MCF 10A (cell line): ENCODE results near the gene IQCN. TPM values are rescaled to one million over a fixed set of nuclear protein-coding genes. Genes with fewer than 3 reads are reported as not detected.

Source experiments
- BruUV-seq: library from RNA; stranded (reverse); fragments of 400-500 nt; replicated peaks from 2 replicates; lab custom pipeline; 2021; lab: Mats Ljungman, UMichigan
- CTCF ChIA-PET: fragments of 300-600 bp; sonication (Branson Sonifier 250); formaldehyde crosslinking; extraction: SDS; loops from one replicate; lab custom pipeline; 2021; ENCODE audit warnings: antibody characterized with exemption, inconsistent platforms; lab: Yijun Ruan, JAX
- POLR2A ChIA-PET: fragments of 300-600, 350-650 bp; sonication (Branson Sonifier 250); formaldehyde crosslinking; extraction: SDS; loops from one replicate; lab custom pipeline; 2020; ENCODE audit warnings: antibody characterized with exemption, inconsistent platforms; lab: Yijun Ruan, JAX
- DNase-seq: peaks from one replicate; pipeline ENCODE4 v3.0.0-alpha.2; 2018; ENCODE audit not compliant: unreplicated experiment
- H3K27ac Mint-ChIP-seq: one replicate; pipeline ENCODE4 v1.8.0; 2022; ENCODE audit warnings: mild to moderate bottlenecking, low read depth, mixed read lengths; ENCODE audit not compliant: unreplicated experiment
- H3K27me3 Mint-ChIP-seq: one replicate; pipeline ENCODE4 v1.8.0; 2022; ENCODE audit warnings: mixed read lengths; ENCODE audit not compliant: insufficient read depth, unreplicated experiment
- H3K36me3 Mint-ChIP-seq: one replicate; pipeline ENCODE4 v1.8.0; 2022; ENCODE audit warnings: mild to moderate bottlenecking, moderate library complexity, mixed read lengths; ENCODE audit not compliant: insufficient read depth, unreplicated experiment
- H3K4me1 Mint-ChIP-seq: one replicate; pipeline ENCODE4 v1.8.0; 2022; ENCODE audit warnings: mixed read lengths; ENCODE audit not compliant: insufficient read depth, unreplicated experiment
- H3K4me3 Mint-ChIP-seq: one replicate; pipeline ENCODE4 v1.8.0; 2022; ENCODE audit warnings: mild to moderate bottlenecking, moderate library complexity, mixed read lengths; ENCODE audit not compliant: unreplicated experiment
- H3K9me3 Mint-ChIP-seq: one replicate; pipeline ENCODE4 v1.8.0; 2022; ENCODE audit warnings: mixed read lengths; ENCODE audit not compliant: unreplicated experiment
- CTCF ChIP-seq: fragments of 200-600 bp; IDR thresholded peaks from one replicate; pipeline ENCODE4 v1.8.0; 2022; ENCODE audit warnings: antibody characterized with exemption, mild to moderate bottlenecking; ENCODE audit not compliant: unreplicated experiment
- intact Hi-C: fragments of 100-400 bp; cut with micrococcal nuclease; formaldehyde crosslinking; loops from 2 replicates; pipeline ENCODE4 v1.14.1; 2022
- total RNA-seq: library from RNA; stranded (reverse); gene quantifications from 2 replicates; pipeline ENCODE4 v1.2.3, GENCODE V29; 2022

The IQCN gene
- total RNA-seq, 1 experiment from 2014 or later = 0.26 TPM

- H3K27me3 Mint-ChIP-seq = no peaks in the 10 kb centered on the region
- no peaks in the 10 kb centered on the region for H3K4me1 Mint-ChIP-seq
- BruUV-seq = no TSS peak
- no peak for DNase-seq
- ChIA-PET POLR2A (no interaction called here), CTCF (interaction anchor here (0.6 to 1.8 kb wide), 3 partner anchors 11 to 31 kb away, joined by 3 to 5 read pairs (median 3); partner anchors contain the start of gene LSM4)
- H3K36me3 Mint-ChIP-seq = peaks cover 62% of the 10 kb centered on the region
- H3K9me3 Mint-ChIP-seq = no peaks in the 10 kb centered on the region
- H3K27ac Mint-ChIP-seq = no peak overlapping the region
- no peak for TF ChIP-seq CTCF
- intact Hi-C loops = no loop called here
- H3K4me3 Mint-ChIP-seq = no peak overlapping the region
Measured at GRCh38 chr19:18310966-18311365, 36.7 kb upstream of the IQCN start.

- POLR2A ChIA-PET = no interaction called here
Measured at GRCh38 chr19:18310118-18310909, 36.1 kb upstream of the IQCN start.

GRCh38 chr19:18309525-18310064 is 35.3 kb upstream of the IQCN start:
- CTCF ChIA-PET = interaction anchor here (0.6 to 1.8 kb wide), 4 partner anchors 13 to 157 kb away, joined by 3 to 5 read pairs (median 4); partner anchors contain the start of gene LSM4
- Mint-ChIP-seq H3K27ac (no peak overlapping the region), H3K27me3 (no peaks in the 10 kb centered on the region), H3K36me3 (peaks cover 53% of the 10 kb centered on the region), H3K9me3 (no peaks in the 10 kb centered on the region), H3K4me3 (no peak overlapping the region), H3K4me1 (peaks cover 2% of the 10 kb centered on the region)
- no peak for DNase-seq
- POLR2A ChIA-PET = no interaction called here
- no TSS peak for BruUV-seq
- intact Hi-C loops = no loop called here
- no peak for TF ChIP-seq CTCF

More at GRCh38 chr19:18310118-18310909, 36.1 kb upstream of the IQCN start:
- CTCF ChIA-PET = interaction anchor here (0.6 to 1.8 kb wide), 3 partner anchors 12 to 158 kb away, joined by 3 to 5 read pairs (median 4); partner anchors contain the start of gene LSM4
- TF ChIP-seq CTCF = no peak
- no TSS peak for BruUV-seq
- intact Hi-C loops = no loop called here
- no peaks in the 10 kb centered on the region for H3K9me3 Mint-ChIP-seq
- peaks cover 56% of the 10 kb centered on the region for H3K36me3 Mint-ChIP-seq
- no peaks in the 10 kb centered on the region for H3K27me3 Mint-ChIP-seq
- no peaks in the 10 kb centered on the region for H3K4me1 Mint-ChIP-seq
- no peak for DNase-seq
- no peak overlapping the region for H3K27ac Mint-ChIP-seq
- no peak overlapping the region for H3K4me3 Mint-ChIP-seq

- H3K27me3 Mint-ChIP-seq = no peaks in the 10 kb centered on the region
- POLR2A ChIA-PET = no interaction called here
- H3K36me3 Mint-ChIP-seq = peaks cover 47% of the 10 kb centered on the region
- intact Hi-C loops = no loop called here
- no peak for DNase-seq
- no peak overlapping the region for H3K27ac Mint-ChIP-seq
- TF ChIP-seq CTCF = no peak
- peaks cover 9% of the 10 kb centered on the region for H3K4me1 Mint-ChIP-seq
- no TSS peak for BruUV-seq
- no peak overlapping the region for H3K4me3 Mint-ChIP-seq
- H3K9me3 Mint-ChIP-seq = no peaks in the 10 kb centered on the region
- CTCF ChIA-PET = interaction anchor here (1.3 kb wide), 1 partner anchor 20 kb away, joined by 4 read pairs; no protein-coding TSS in a partner anchor
Measured at GRCh38 chr19:18308948-18309325, 34.7 kb upstream of the IQCN start.
